Suprapubic skin (tissue), 4 donors: Measurements from ENCODE around the gene TSPAN18.

Source experiments
- CTCF ChIP-seq, 2 donors: fragments of 200-600 bp in 1 of 2; fragments of 450-650 bp in 1 of 2; sonication (generic) in 1 of 2; IDR thresholded peaks; one replicate each; pipeline ENCODE4 v1.5.1; 2016 to 2019; ENCODE audit warnings: antibody characterized with exemption in 2 of 2, mild to moderate bottlenecking in 1 of 2, moderate library complexity in 1 of 2
- POLR2A ChIP-seq, 2 donors: fragments of 450-650 bp; IDR thresholded peaks; one replicate each; pipeline ENCODE4 v1.6.1; 2017; ENCODE audit warnings: antibody characterized with exemption in 2 of 2, mild to moderate bottlenecking in 2 of 2, moderate library complexity in 2 of 2
- POLR2AphosphoS5 ChIP-seq, 3 donors: sonication (generic); formaldehyde crosslinking; IDR thresholded peaks; one replicate each; pipeline ENCODE4 v1.6.1; 2017; ENCODE audit warnings: antibody characterized with exemption in 3 of 3

- TF ChIP-seq CTCF (IDR thresholded peaks at IDR 0.05), result no peak
- no peak for TF ChIP-seq POLR2A (IDR thresholded peaks at IDR 0.05)
- no peak for TF ChIP-seq POLR2AphosphoS5 (IDR thresholded peaks at IDR 0.05)
Measured at GRCh38 chr11:44885065-44885810, 158.5 kb downstream of the TSPAN18 start.
